GM13976 (cell line): Measurements from ENCODE around the gene FXYD7.

Experiments
- DNase-seq: peaks from one replicate; pipeline ENCODE4 v3.0.0; 2012; ENCODE audit warnings: low spot score
- CTCF ChIP-seq: IDR thresholded peaks from 2 replicates; pipeline ENCODE4 v1.5.1; 2012; ENCODE audit warnings: borderline replicate concordance, mild to moderate bottlenecking; ENCODE audit not compliant: insufficient read depth; ENCODE audit errors: extremely low read depth, missing control alignments, control extremely low read depth
- in situ Hi-C: fragments of 300-500 bp; cut with MboI; formaldehyde crosslinking; loops from one replicate; pipeline ENCODE4 v1.12.0; 2022; ENCODE audit warnings: low sequenced_read_pairs, mixed read lengths, inconsistent platforms; ENCODE audit not compliant: unreplicated experiment

The FXYD7 gene

GRCh38 chr19:35122687-35123551, 20.1 kb upstream of the FXYD7 start:
- TF ChIP-seq CTCF: no peak
- in situ Hi-C loops: no loop called here
- DNase-seq: no peak

- DNase-seq: no peak
- no peak for TF ChIP-seq CTCF
- in situ Hi-C loops: no loop called here
These were observed 19.5 kb upstream of the FXYD7 start for GRCh38 chr19:35123573-35123972.

- DNase-seq: peak; percentile 96
- in situ Hi-C loops: no loop called here
- no peak for TF ChIP-seq CTCF
These were observed 18.7 kb upstream of the FXYD7 start for GRCh38 chr19:35124098-35125060.

GRCh38 chr19:35125270-35125717, 17.8 kb upstream of the FXYD7 start:
- in situ Hi-C loops: no loop called here
- TF ChIP-seq CTCF: no peak
- no peak for DNase-seq

- in situ Hi-C loops: no loop called here
- TF ChIP-seq CTCF: no peak
- no peak for DNase-seq
These were observed 17.1 kb upstream of the FXYD7 start for GRCh38 chr19:35125749-35126623.

GRCh38 chr19:35126624-35126959, 16.5 kb upstream of the FXYD7 start:
- in situ Hi-C loops: no loop called here
- DNase-seq: no peak
- TF ChIP-seq CTCF: no peak
